Stimulated activated CD4-positive, alpha-beta T cell treated with anti-CD3 and anti-CD28 coated beads, Interleukin-2, amount 100 ng/mL, for 4 hours (primary cell): ENCODE results near the gene BTBD8.
"Not testable (repeated sequence)": the region's sequence is repeated elsewhere in the genome, so short reads cannot be mapped to it uniquely, and the experiment has no call there.

Experiments
- DNase-seq: peaks from one replicate; pipeline ENCODE4 v3.0.0-alpha.2; 2020; ENCODE audit warnings: low read depth

BTBD8 gene

GRCh38 chr1:92080128-92080985, at the start of gene BTBD8:
Gene BTBD8 (plus strand): TSS chr1:92080345. CDS start chr1:92080572, 227 bp downstream.
- peak; percentile 84 for DNase-seq

- no peak for DNase-seq
These were observed 49.5 kb upstream of the BTBD8 start for GRCh38 chr1:92030656-92031107.

GRCh38 chr1:92031281-92032110, 48.6 kb upstream of the BTBD8 start:
- no peak for DNase-seq

GRCh38 chr1:92037400-92037799, 42.7 kb upstream of the BTBD8 start:
- DNase-seq: no peak

GRCh38 chr1:92038695-92039346, 41.3 kb upstream of the BTBD8 start:
- DNase-seq: no peak

- DNase-seq: no peak
These were observed 39.2 kb upstream of the BTBD8 start for GRCh38 chr1:92040971-92041370.

GRCh38 chr1:92043621-92044020, 36.5 kb upstream of the BTBD8 start:
- no peak for DNase-seq

GRCh38 chr1:92045766-92046495, 34.2 kb upstream of the BTBD8 start:
- no peak for DNase-seq

- DNase-seq: no peak
These were observed 28.2 kb upstream of the BTBD8 start for GRCh38 chr1:92051948-92052347.

GRCh38 chr1:92065042-92065441, 15.1 kb upstream of the BTBD8 start:
- no peak for DNase-seq

GRCh38 chr1:92066321-92066720, 13.8 kb upstream of the BTBD8 start:
- DNase-seq: no peak

GRCh38 chr1:92070892-92071291, 9.3 kb upstream of the BTBD8 start:
- DNase-seq: no peak

- DNase-seq: not testable (repeated sequence)
These were observed 5.7 kb upstream of the BTBD8 start for GRCh38 chr1:92074446-92074845.

GRCh38 chr1:92075311-92075710, 4.8 kb upstream of the BTBD8 start, which contains the start of gene SETSIP:
Gene SETSIP (minus strand): TSS chr1:92075411. CDS start chr1:92075411, 0 bp downstream.
- no peak for DNase-seq

GRCh38 chr1:92076363-92076762, 3.8 kb upstream of the BTBD8 start:
- DNase-seq: no peak

GRCh38 chr1:92078077-92078476, 2.1 kb upstream of the BTBD8 start:
- DNase-seq: not testable (repeated sequence)

GRCh38 chr1:92079441-92079840, 704 bp upstream of the BTBD8 start:
- DNase-seq: no peak

- DNase-seq: no peak
These were observed 886 bp downstream of the BTBD8 start for GRCh38 chr1:92081031-92081430.

- no peak for DNase-seq
These were observed 4.5 kb downstream of the BTBD8 start for GRCh38 chr1:92084651-92085050.

GRCh38 chr1:92085727-92086126, 5.6 kb downstream of the BTBD8 start:
- no peak for DNase-seq

- DNase-seq: no peak
These were observed 7.4 kb downstream of the BTBD8 start for GRCh38 chr1:92087542-92087941.

GRCh38 chr1:92091625-92092024, 11.5 kb downstream of the BTBD8 start:
- DNase-seq: no peak
